Neural progenitor cell (in vitro differentiated cells): ENCODE data around the gene SYT1.

Source experiments
- CTCF ChIP-seq: fragments of 200-600 bp; sonication (generic); IDR thresholded peaks from 2 replicates; pipeline ENCODE4 v1.5.1; 2017; ENCODE audit warnings: antibody characterized with exemption, mild to moderate bottlenecking
- EZH2 ChIP-seq: fragments of 200-600 bp; sonication (generic); IDR thresholded peaks from 2 replicates; pipeline ENCODE4 v1.6.1; 2017; ENCODE audit warnings: antibody characterized with exemption, mild to moderate bottlenecking, moderate library complexity

- TF ChIP-seq CTCF = no peak
- no peak for TF ChIP-seq EZH2
These were observed 411.1 kb downstream of the SYT1 start for GRCh38 chr12:79275631-79276030.
